ENCODE data around the gene TTC36.

Gene TTC36

GRCh38 chr11:118537409-118537980, 10.2 kb downstream of the TTC36 start:
- no peak overlapping the region for H3K4me3 ChIP-seq (ENCODE audit: low read depth, low read length)
- in situ Hi-C loops (cut with HindIII; ENCODE audit: low sequenced_read_pairs): no loop called here
- no peak for TF ChIP-seq CTCF (IDR thresholded peaks at IDR 0.05; ENCODE audit: low read depth, low read length)
- DNase-seq (ENCODE audit: low read depth, low spot score): no peak

- no peak for TF ChIP-seq CTCF (IDR thresholded peaks at IDR 0.05; ENCODE audit: low read depth, low read length)
- in situ Hi-C loops (cut with HindIII; ENCODE audit: low sequenced_read_pairs): no loop called here
- no peak for DNase-seq (ENCODE audit: low read depth, low spot score)
- no peak overlapping the region for H3K4me3 ChIP-seq (ENCODE audit: low read depth, low read length)
Observed at GRCh38 chr11:118544010-118544646, 16.9 kb downstream of the TTC36 start.

- no peak overlapping the region for H3K4me3 ChIP-seq (ENCODE audit: low read depth, low read length)
- no peak for TF ChIP-seq CTCF (IDR thresholded peaks at IDR 0.05; ENCODE audit: low read depth, low read length)
- no peak for DNase-seq (ENCODE audit: low read depth, low spot score)
- in situ Hi-C loops (cut with HindIII; ENCODE audit: low sequenced_read_pairs): no loop called here
Observed at GRCh38 chr11:118544647-118545010, 17.4 kb downstream of the TTC36 start.

- DNase-seq (ENCODE audit: low read depth, low spot score): no peak
- no peak overlapping the region for H3K4me3 ChIP-seq (ENCODE audit: low read depth, low read length)
- TF ChIP-seq CTCF (IDR thresholded peaks at IDR 0.05; ENCODE audit: low read depth, low read length): no peak
- in situ Hi-C loops (cut with HindIII; ENCODE audit: low sequenced_read_pairs): no loop called here
Observed at GRCh38 chr11:118545533-118545932, 18.3 kb downstream of the TTC36 start.

GRCh38 chr11:118547132-118547531, 19.9 kb downstream of the TTC36 start:
- no peak for TF ChIP-seq CTCF (IDR thresholded peaks at IDR 0.05; ENCODE audit: low read depth, low read length)
- DNase-seq (ENCODE audit: low read depth, low spot score): no peak
- no peak overlapping the region for H3K4me3 ChIP-seq (ENCODE audit: low read depth, low read length)
- in situ Hi-C loops (cut with HindIII; ENCODE audit: low sequenced_read_pairs): no loop called here

GRCh38 chr11:118552341-118552740, 25.1 kb downstream of the TTC36 start:
- no peak for TF ChIP-seq CTCF (IDR thresholded peaks at IDR 0.05; ENCODE audit: low read depth, low read length)
- in situ Hi-C loops (cut with HindIII; ENCODE audit: low sequenced_read_pairs): no loop called here
- no peak overlapping the region for H3K4me3 ChIP-seq (ENCODE audit: low read depth, low read length)
- DNase-seq (ENCODE audit: low read depth, low spot score): no peak
